NCI-H1930 (cell line): ENCODE results near the gene RNF167.

ENCODE experiments used
- DNase-seq, 2 experiments: peaks; one replicate each; lab custom pipeline; 2025; lab: John Stamatoyannopoulos, UW

Gene RNF167

DNA sequence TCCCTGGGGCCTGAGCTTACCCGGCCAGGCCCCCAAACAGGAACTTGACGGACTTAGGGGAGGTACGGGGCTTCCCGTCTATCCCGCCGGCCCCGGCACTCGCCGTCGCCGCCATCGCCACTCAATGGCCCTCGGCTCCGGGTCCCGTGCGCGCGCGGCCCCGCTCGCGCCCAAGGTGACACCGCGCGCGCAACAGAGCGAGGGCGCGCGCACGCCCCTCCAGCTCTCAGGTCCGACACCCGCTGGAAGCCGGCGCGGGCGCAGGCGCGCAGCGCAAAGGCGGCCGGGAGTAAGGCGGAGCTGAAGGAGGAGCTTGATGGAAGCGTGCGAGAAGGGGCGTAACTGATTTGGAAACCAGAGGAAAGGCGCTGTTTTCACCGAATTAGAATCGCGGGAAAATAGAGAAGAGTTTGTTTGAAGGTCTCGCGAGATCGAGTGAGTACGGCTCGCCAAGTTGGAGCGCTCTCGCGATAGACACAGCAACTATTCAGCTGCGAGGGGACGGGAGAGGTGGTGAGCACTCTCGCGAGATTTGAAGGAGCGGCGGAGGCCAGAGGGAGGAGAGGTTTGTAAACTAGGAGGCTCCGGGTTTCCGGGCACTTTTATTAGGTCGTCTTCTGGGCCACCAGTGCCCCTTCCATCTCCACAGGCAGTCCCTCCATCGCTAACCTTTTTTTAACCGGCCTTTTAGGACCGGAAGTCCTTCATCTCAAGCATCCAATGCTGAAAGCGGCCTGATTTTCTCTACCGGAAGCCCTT lies at the start of gene RNF167, which contains the start of gene SLC25A11:
Gene RNF167, plus strand, starts transcription at position 473 of the 759 bp plus-strand sequence. CDS start 642 bp downstream, outside the sequence.
Gene SLC25A11, minus strand, starts transcription at position 251 of the 759 bp plus-strand sequence. Its CDS starts 136 bp downstream, at position 115.
- DNase-seq: peak; percentile 98 to 99

GRCh38 chr17:4891411-4892410 lies 48.4 kb upstream of the RNF167 start:
- no peak for DNase-seq

- DNase-seq: no peak
Measured at GRCh38 chr17:4892499-4893221, 47.4 kb upstream of the RNF167 start.

GRCh38 chr17:4893272-4893671 lies 46.8 kb upstream of the RNF167 start:
- no peak for DNase-seq

- no peak for DNase-seq
Measured at GRCh38 chr17:4893721-4894560, 46.1 kb upstream of the RNF167 start.

- DNase-seq: no peak
Measured at GRCh38 chr17:4895121-4895520, 44.9 kb upstream of the RNF167 start.

GRCh38 chr17:4895657-4896331 lies 44.3 kb upstream of the RNF167 start:
- DNase-seq: no peak

- DNase-seq: no peak
Measured at GRCh38 chr17:4896332-4897197, 43.5 kb upstream of the RNF167 start.

- DNase-seq: no peak
Measured at GRCh38 chr17:4897198-4897687, 42.8 kb upstream of the RNF167 start.

GRCh38 chr17:4897785-4898184 lies 42.3 kb upstream of the RNF167 start:
- no peak for DNase-seq

GRCh38 chr17:4898351-4898750 lies 41.7 kb upstream of the RNF167 start:
- no peak for DNase-seq

DNA sequence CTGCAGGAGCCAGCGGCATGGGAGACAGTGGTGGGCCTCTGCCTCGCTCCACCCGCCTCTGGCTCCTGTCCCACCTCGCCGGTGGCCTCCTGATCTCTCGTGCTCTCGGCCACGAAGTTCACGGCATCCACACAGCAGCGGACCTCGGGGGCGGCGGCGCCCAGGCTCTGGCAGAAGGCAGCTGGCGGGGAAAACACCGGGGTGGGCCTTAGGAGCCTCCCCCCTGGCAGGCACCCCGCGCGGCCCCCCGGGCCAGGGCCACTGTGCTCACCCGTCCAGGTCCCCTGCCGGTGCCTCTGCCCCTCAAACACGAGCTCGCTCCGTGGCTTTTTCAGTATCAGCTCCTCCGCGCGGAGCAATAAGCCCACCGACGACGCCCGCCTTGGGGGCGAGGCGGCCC lies 41.1 kb upstream of the RNF167 start:
- DNase-seq: no peak

DNA sequence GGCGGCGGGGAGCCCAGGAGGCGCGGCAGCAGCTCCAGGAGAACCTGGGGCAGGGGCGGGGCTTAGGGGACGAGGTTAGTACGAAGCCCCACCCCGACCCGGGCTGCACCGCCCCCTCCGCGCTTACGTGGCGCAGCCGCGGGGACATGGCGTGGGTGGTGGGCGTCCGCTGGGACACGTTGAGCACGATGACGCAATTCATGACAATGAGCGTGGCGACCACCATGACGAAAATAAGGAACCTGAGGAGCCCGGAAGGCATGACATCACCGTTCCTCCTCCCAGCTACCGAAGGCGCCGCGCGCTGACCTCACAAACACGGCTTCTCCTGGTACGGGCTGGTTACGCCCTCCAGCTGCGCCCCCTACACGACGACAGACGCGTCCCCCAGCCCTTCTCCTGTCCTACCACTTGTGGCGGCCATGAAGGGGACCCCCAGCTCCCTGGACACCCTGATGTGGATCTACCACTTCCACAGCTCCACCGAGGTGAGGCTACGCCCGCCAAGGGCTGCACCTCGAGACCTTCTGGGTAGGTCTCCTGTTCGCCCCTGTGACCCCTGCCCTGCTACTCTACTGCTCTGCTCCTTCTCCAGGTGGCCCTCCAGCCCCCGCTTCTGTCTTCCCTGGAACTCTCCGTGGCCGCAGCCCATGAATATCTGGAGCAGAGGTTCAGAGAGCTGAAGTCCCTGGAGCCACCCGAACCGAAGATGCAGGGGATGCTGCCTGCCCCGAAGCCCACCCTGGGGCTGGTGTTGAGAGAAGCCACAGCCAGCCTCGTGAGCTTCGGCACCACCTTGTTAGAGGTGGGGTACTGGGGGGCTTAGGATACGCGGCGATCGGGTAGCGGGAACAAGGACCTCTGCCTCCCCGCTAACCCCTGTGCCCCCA lies 40.5 kb upstream of the RNF167 start, which contains the start of gene C17orf107:
Gene C17orf107, plus strand, starts transcription at position 196 of the 890 bp plus-strand sequence. Its CDS starts 227 bp downstream, at position 423.
- peak; percentile 79 to 86 for DNase-seq

GRCh38 chr17:4900231-4901107 lies 39.6 kb upstream of the RNF167 start:
- peak; percentile 50 to 55 for DNase-seq

DNA sequence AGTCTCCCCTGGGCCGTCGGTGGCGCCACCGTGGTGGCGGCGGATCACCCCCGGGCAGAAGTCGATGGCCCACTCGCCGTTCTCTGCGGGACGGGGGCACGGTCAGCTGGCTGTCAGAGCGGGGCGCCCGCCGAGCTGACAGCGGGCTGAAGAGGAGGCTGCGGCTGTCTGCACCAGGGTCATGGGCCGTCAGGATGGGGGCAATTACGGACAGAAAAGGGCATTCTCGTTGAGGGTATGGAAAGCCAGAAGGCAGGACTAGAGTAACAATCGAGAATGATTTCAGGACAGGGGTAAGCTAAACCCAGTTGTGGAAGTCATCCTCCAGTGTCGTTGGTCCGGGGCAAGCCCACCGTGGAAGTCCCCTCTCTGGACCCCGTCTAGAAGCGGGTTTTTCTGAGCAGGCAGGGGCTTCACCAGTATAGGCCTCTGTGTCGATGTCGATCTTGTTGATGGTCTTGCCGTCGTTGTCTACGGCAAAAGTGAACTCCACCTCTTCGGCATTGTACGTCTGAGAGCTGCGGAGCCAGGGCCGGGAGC lies 38.9 kb upstream of the RNF167 start:
- no peak for DNase-seq

DNA sequence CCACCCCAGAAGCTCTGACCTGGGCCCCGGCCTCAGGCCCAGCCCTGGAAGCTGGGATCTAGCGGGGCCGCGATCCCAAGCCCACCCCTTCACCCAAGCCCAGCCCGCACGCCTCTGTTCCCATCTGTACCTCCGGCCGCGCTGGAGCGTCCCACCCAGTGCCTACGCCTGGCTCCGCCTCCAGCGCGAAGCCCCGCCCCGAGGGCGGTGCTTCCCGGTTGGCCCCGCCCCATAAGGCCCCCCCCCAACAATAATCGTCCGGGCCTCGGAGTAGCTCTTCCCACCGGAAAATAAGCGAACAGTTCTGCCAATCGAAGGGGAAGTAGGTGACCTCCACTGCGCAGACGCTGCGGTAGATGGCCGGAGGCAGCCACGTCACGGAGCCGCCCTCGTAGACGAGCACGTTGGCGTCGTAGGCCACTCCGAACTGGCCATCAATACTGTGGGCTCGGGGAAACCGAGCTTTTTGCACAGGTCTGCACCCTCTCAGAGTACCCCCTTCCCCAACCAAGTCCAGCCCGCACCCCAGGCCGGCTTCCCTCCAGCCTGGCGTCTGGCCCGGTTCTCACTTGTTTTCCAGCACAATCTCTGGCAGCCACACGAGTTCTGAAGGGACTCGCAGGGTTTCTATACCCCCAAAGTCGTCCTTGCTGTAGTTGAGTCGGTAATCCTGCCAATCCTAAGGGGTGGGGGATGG lies 38.3 kb upstream of the RNF167 start:
- no peak for DNase-seq
